ENCODE results near the gene LRRC9.
"Not testable (repeated sequence)": the region's sequence is repeated elsewhere in the genome, so short reads cannot be mapped to it uniquely, and the experiment has no call there.

LRRC9 gene

GRCh38 chr14:59918824-59919569, 947 bp upstream of the LRRC9 start:
- H3K9me3 ChIP-seq (ENCODE audit: control insufficient read depth, low read length), result no peaks in the 10 kb centered on the region
- no peaks in the 10 kb centered on the region for H3K36me3 ChIP-seq (ENCODE audit: control insufficient read depth, insufficient read depth, low read length)
- H3K4me3 ChIP-seq (ENCODE audit: low read length), result peak overlapping the region; percentile 26
- H3K9ac ChIP-seq (ENCODE audit: low read length), result peak overlapping the region; percentile 46
- peaks cover 7% of the 10 kb centered on the region for H3K27me3 ChIP-seq (ENCODE audit: control insufficient read depth, insufficient read depth, low read length)
- H3K4me1 ChIP-seq (ENCODE audit: control insufficient read depth, insufficient read depth, low read length), result peaks cover 6% of the 10 kb centered on the region

GRCh38 chr14:59920378-59920683, 387 bp downstream of the LRRC9 start:
- H3K9me3 ChIP-seq (ENCODE audit: control insufficient read depth, low read length), result no peaks in the 10 kb centered on the region
- H3K9ac ChIP-seq (ENCODE audit: low read length), result no peak overlapping the region
- H3K36me3 ChIP-seq (ENCODE audit: control insufficient read depth, insufficient read depth, low read length), result no peaks in the 10 kb centered on the region
- no peak overlapping the region for H3K4me3 ChIP-seq (ENCODE audit: low read length)
- peaks cover 6% of the 10 kb centered on the region for H3K4me1 ChIP-seq (ENCODE audit: control insufficient read depth, insufficient read depth, low read length)
- peaks cover 7% of the 10 kb centered on the region for H3K27me3 ChIP-seq (ENCODE audit: control insufficient read depth, insufficient read depth, low read length)

- no peak overlapping the region for H3K9ac ChIP-seq (ENCODE audit: low read length)
- no peaks in the 10 kb centered on the region for H3K9me3 ChIP-seq (ENCODE audit: control insufficient read depth, low read length)
- H3K27me3 ChIP-seq (ENCODE audit: control insufficient read depth, insufficient read depth, low read length), result no peaks in the 10 kb centered on the region
- H3K4me3 ChIP-seq (ENCODE audit: low read length), result no peak overlapping the region
- no peaks in the 10 kb centered on the region for H3K36me3 ChIP-seq (ENCODE audit: control insufficient read depth, insufficient read depth, low read length)
- H3K4me1 ChIP-seq (ENCODE audit: control insufficient read depth, insufficient read depth, low read length), result no peaks in the 10 kb centered on the region
These were observed 5.9 kb downstream of the LRRC9 start for GRCh38 chr14:59925797-59926196.

- Histone ChIP-seq H3K9ac (ENCODE audit: low read length) (no peak overlapping the region), H3K4me1 (ENCODE audit: control insufficient read depth, insufficient read depth, low read length) (no peaks in the 10 kb centered on the region), H3K9me3 (ENCODE audit: control insufficient read depth, low read length) (no peaks in the 10 kb centered on the region), H3K27me3 (ENCODE audit: control insufficient read depth, insufficient read depth, low read length) (no peaks in the 10 kb centered on the region), H3K36me3 (ENCODE audit: control insufficient read depth, insufficient read depth, low read length) (no peaks in the 10 kb centered on the region), H3K4me3 (ENCODE audit: low read length) (no peak overlapping the region)
These were observed 6.6 kb downstream of the LRRC9 start for GRCh38 chr14:59926534-59926933.

- Histone ChIP-seq H3K36me3 (ENCODE audit: control insufficient read depth, insufficient read depth, low read length) (no peaks in the 10 kb centered on the region), H3K4me3 (ENCODE audit: low read length) (no peak overlapping the region), H3K4me1 (ENCODE audit: control insufficient read depth, insufficient read depth, low read length) (no peaks in the 10 kb centered on the region), H3K9ac (ENCODE audit: low read length) (no peak overlapping the region), H3K27me3 (ENCODE audit: control insufficient read depth, insufficient read depth, low read length) (no peaks in the 10 kb centered on the region), H3K9me3 (ENCODE audit: control insufficient read depth, low read length) (no peaks in the 10 kb centered on the region)
These were observed 11.3 kb downstream of the LRRC9 start for GRCh38 chr14:59931237-59931636.

GRCh38 chr14:59936145-59936544, 16.2 kb downstream of the LRRC9 start:
- Histone ChIP-seq H3K36me3 (ENCODE audit: control insufficient read depth, insufficient read depth, low read length) (no peaks in the 10 kb centered on the region), H3K4me1 (ENCODE audit: control insufficient read depth, insufficient read depth, low read length) (no peaks in the 10 kb centered on the region), H3K9ac (ENCODE audit: low read length) (no peak overlapping the region), H3K27me3 (ENCODE audit: control insufficient read depth, insufficient read depth, low read length) (no peaks in the 10 kb centered on the region), H3K9me3 (ENCODE audit: control insufficient read depth, low read length) (no peaks in the 10 kb centered on the region), H3K4me3 (ENCODE audit: low read length) (no peak overlapping the region)

GRCh38 chr14:59939828-59940227, 19.9 kb downstream of the LRRC9 start:
- Histone ChIP-seq H3K4me1 (ENCODE audit: control insufficient read depth, insufficient read depth, low read length) (no peaks in the 10 kb centered on the region), H3K36me3 (ENCODE audit: control insufficient read depth, insufficient read depth, low read length) (no peaks in the 10 kb centered on the region), H3K27me3 (ENCODE audit: control insufficient read depth, insufficient read depth, low read length) (no peaks in the 10 kb centered on the region), H3K4me3 (ENCODE audit: low read length) (no peak overlapping the region), H3K9me3 (ENCODE audit: control insufficient read depth, low read length) (no peaks in the 10 kb centered on the region), H3K9ac (ENCODE audit: low read length) (no peak overlapping the region)

- not testable (repeated sequence) for H3K27me3 ChIP-seq (ENCODE audit: control insufficient read depth, insufficient read depth, low read length); H3K9ac ChIP-seq (ENCODE audit: low read length); H3K4me1 ChIP-seq (ENCODE audit: control insufficient read depth, insufficient read depth, low read length); H3K4me3 ChIP-seq (ENCODE audit: low read length); H3K9me3 ChIP-seq (ENCODE audit: control insufficient read depth, low read length); H3K36me3 ChIP-seq (ENCODE audit: control insufficient read depth, insufficient read depth, low read length)
These were observed 22.4 kb downstream of the LRRC9 start for GRCh38 chr14:59942296-59942862.

GRCh38 chr14:59944909-59945308, 25.0 kb downstream of the LRRC9 start:
- Histone ChIP-seq H3K9me3 (ENCODE audit: control insufficient read depth, low read length) (no peaks in the 10 kb centered on the region), H3K4me1 (ENCODE audit: control insufficient read depth, insufficient read depth, low read length) (no peaks in the 10 kb centered on the region), H3K4me3 (ENCODE audit: low read length) (no peak overlapping the region), H3K27me3 (ENCODE audit: control insufficient read depth, insufficient read depth, low read length) (no peaks in the 10 kb centered on the region), H3K36me3 (ENCODE audit: control insufficient read depth, insufficient read depth, low read length) (no peaks in the 10 kb centered on the region), H3K9ac (ENCODE audit: low read length) (no peak overlapping the region)

- not testable (repeated sequence) for H3K9ac ChIP-seq (ENCODE audit: low read length); H3K4me1 ChIP-seq (ENCODE audit: control insufficient read depth, insufficient read depth, low read length); H3K4me3 ChIP-seq (ENCODE audit: low read length); H3K9me3 ChIP-seq (ENCODE audit: control insufficient read depth, low read length); H3K36me3 ChIP-seq (ENCODE audit: control insufficient read depth, insufficient read depth, low read length); H3K27me3 ChIP-seq (ENCODE audit: control insufficient read depth, insufficient read depth, low read length)
These were observed 32.2 kb downstream of the LRRC9 start for GRCh38 chr14:59952141-59952540.

- H3K36me3 ChIP-seq (ENCODE audit: control insufficient read depth, insufficient read depth, low read length); H3K9ac ChIP-seq (ENCODE audit: low read length); H3K9me3 ChIP-seq (ENCODE audit: control insufficient read depth, low read length); H3K27me3 ChIP-seq (ENCODE audit: control insufficient read depth, insufficient read depth, low read length); H3K4me3 ChIP-seq (ENCODE audit: low read length); H3K4me1 ChIP-seq (ENCODE audit: control insufficient read depth, insufficient read depth, low read length): not testable (repeated sequence)
These were observed 37.9 kb downstream of the LRRC9 start for GRCh38 chr14:59957890-59958289.

GRCh38 chr14:59959668-59960067, 39.7 kb downstream of the LRRC9 start:
- Histone ChIP-seq H3K4me1 (ENCODE audit: control insufficient read depth, insufficient read depth, low read length) (no peaks in the 10 kb centered on the region), H3K27me3 (ENCODE audit: control insufficient read depth, insufficient read depth, low read length) (no peaks in the 10 kb centered on the region), H3K4me3 (ENCODE audit: low read length) (no peak overlapping the region), H3K36me3 (ENCODE audit: control insufficient read depth, insufficient read depth, low read length) (no peaks in the 10 kb centered on the region), H3K9ac (ENCODE audit: low read length) (no peak overlapping the region), H3K9me3 (ENCODE audit: control insufficient read depth, low read length) (no peaks in the 10 kb centered on the region)
